CD4-positive, alpha-beta T cell (primary cell): ENCODE measurements around the gene ADAMTS17. TPM values are rescaled to one million over a fixed set of nuclear protein-coding genes. Genes with fewer than 3 reads are reported as not detected.
"Not testable (repeated sequence)": the region's sequence is repeated elsewhere in the genome, so short reads cannot be mapped to it uniquely, and the experiment has no call there.

ENCODE experiments used
- ATAC-seq: fragments of 200-7000 bp; cut with Tn5 transposase; one replicate; pipeline ENCODE4 v1.10.0; 2022; ENCODE audit warnings: mild to moderate bottlenecking; ENCODE audit not compliant: poor library complexity
- CTCF ChIA-PET: fragments of 350-600 bp; sonication (Branson Sonifier 250); formaldehyde crosslinking; loops from one replicate; lab custom pipeline; 2021; ENCODE audit warnings: antibody characterized with exemption, inconsistent platforms; lab: Charles Lee
- POLR2A ChIA-PET: fragments of 350-600 bp; sonication (Branson Sonifier 250); formaldehyde crosslinking; loops from one replicate; lab custom pipeline; 2021; ENCODE audit warnings: antibody characterized with exemption, inconsistent platforms; lab: Charles Lee
- DNase-seq, 14 experiments: peaks; one replicate each; pipeline ENCODE4 v3.0.0-alpha.2; 2013 to 2020; ENCODE audit warnings: mixed read lengths in 2 of 14
- H3K27ac ChIP-seq, 2 donors: one replicate each; pipeline versions ENCODE4 v1.5.1 to v1.7.0; 2013; ENCODE audit warnings: low read length in 2 of 2, low read depth in 1 of 2, mild to moderate bottlenecking in 1 of 2
- H3K27me3 ChIP-seq, 2 experiments: 1 replicate in 1 of 2; 2 replicates in 1 of 2; pipeline versions ENCODE4 v1.6.1 to v1.7.0; 2013; ENCODE audit warnings: low read length in 2 of 2, control low read depth in 1 of 2, mild to moderate bottlenecking in 1 of 2, moderate library complexity in 1 of 2; ENCODE audit not compliant: insufficient read depth in 2 of 2, control insufficient read depth in 1 of 2
- H3K36me3 ChIP-seq: one replicate; pipeline ENCODE4 v1.6.1; 2013; ENCODE audit warnings: low read length, control low read depth; ENCODE audit not compliant: insufficient read depth
- H3K4me1 ChIP-seq: one replicate; pipeline ENCODE4 v1.6.1; 2013; ENCODE audit warnings: low read length, control low read depth; ENCODE audit not compliant: insufficient read depth
- H3K4me3 ChIP-seq: one replicate; pipeline ENCODE4 v1.5.1; 2013; ENCODE audit warnings: mild to moderate bottlenecking, low read length, moderate library complexity
- H3K9me3 ChIP-seq, 2 experiments: 1 replicate in 1 of 2; 2 replicates in 1 of 2; pipeline versions ENCODE4 v1.6.1 to v1.7.0; 2013; ENCODE audit warnings: low read length in 2 of 2, mild to moderate bottlenecking in 2 of 2, control low read depth in 1 of 2, moderate library complexity in 1 of 2; ENCODE audit not compliant: control insufficient read depth in 1 of 2, insufficient read depth in 1 of 2
- H3K27ac Mint-ChIP-seq: one replicate; pipeline ENCODE4 v1.8.0; 2020; ENCODE audit warnings: mixed read lengths
- H3K27me3 Mint-ChIP-seq: one replicate; pipeline ENCODE4 v1.8.0; 2021; ENCODE audit warnings: mixed read lengths
- H3K36me3 Mint-ChIP-seq: one replicate; pipeline ENCODE4 v1.8.0; 2021; ENCODE audit warnings: low read depth, mixed read lengths
- H3K4me1 Mint-ChIP-seq: one replicate; pipeline ENCODE4 v1.8.0; 2021; ENCODE audit warnings: low read depth, mixed read lengths
- H3K4me3 Mint-ChIP-seq: one replicate; pipeline ENCODE4 v1.8.0; 2020; ENCODE audit warnings: mild to moderate bottlenecking, mixed read lengths
- H3K9me3 Mint-ChIP-seq: one replicate; pipeline ENCODE4 v1.8.0; 2020; ENCODE audit warnings: mixed read lengths
- intact Hi-C, 2 experiments: fragments of 100-400 bp; cut with DNase I in 1 of 2; cut with micrococcal nuclease in 1 of 2; formaldehyde crosslinking; loops; one replicate each; pipeline versions ENCODE4 v1.15.1 to v1.9.0; 2023 to 2025; cut with DNase I, micrococcal nuclease
- total RNA-seq, 174 experiments: library from RNA in 2 of 174; stranded (reverse) in 2 of 174; gene quantifications; one replicate each; pipeline ENCODE4 v1.2.3 and lab custom pipeline; 2021 to 2026
- TF ChIP-seq, protein P1 (sequence below): fragments of 200-600 bp; IDR thresholded peaks from one replicate; pipeline ENCODE4 v1.8.0; 2022; ENCODE audit warnings: antibody characterized with exemption, mild to moderate bottlenecking

ADAMTS17 gene
- total RNA-seq, 2 experiments from 2014 or later = 9.9 to 13.2 TPM

DNA sequence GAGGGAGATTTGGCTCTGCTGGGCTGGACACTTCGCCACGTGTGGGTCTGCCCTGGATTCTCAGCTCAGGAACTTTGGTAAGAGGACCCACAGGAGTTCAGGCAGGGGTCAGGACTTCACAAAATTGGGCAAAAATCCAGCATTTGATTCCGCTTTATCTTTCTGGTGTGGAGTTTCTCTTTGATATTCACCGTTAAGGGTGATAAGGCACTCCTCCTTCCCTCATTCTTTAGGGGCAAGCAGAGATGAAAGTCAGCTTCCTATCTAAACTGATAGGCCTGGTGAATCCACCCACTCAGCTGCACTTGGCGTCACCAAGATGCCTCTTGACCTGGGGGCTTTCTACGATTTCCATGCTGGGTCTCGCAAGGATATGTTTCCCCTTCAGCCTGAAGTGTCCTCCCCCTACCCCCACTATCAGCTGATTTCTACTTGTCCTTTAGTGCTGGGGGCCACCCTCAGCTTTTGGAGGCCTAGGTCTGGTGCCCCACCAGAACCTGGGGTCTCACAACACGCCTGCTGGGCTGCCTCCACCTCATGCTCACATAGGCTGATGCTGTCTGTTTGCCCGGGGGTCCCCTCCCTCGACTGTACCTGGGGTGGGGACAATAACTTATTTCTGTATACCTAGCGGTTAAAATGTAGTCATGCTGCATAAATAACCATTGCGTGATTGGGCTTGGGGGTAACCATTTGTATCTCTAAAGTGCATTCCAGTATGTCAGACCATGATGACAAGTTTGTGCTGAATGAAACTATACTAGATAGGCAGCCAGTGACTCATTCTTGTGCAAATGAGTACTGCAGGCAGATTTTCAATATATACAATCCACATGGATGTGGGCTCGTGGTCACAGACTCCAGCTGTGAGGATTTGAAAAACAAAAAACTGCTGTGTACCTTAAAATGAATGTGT lies 248.3 kb downstream of the ADAMTS17 start:
- TF ChIP-seq, protein P1, sequence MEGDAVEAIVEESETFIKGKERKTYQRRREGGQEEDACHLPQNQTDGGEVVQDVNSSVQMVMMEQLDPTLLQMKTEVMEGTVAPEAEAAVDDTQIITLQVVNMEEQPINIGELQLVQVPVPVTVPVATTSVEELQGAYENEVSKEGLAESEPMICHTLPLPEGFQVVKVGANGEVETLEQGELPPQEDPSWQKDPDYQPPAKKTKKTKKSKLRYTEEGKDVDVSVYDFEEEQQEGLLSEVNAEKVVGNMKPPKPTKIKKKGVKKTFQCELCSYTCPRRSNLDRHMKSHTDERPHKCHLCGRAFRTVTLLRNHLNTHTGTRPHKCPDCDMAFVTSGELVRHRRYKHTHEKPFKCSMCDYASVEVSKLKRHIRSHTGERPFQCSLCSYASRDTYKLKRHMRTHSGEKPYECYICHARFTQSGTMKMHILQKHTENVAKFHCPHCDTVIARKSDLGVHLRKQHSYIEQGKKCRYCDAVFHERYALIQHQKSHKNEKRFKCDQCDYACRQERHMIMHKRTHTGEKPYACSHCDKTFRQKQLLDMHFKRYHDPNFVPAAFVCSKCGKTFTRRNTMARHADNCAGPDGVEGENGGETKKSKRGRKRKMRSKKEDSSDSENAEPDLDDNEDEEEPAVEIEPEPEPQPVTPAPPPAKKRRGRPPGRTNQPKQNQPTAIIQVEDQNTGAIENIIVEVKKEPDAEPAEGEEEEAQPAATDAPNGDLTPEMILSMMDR = no peak
- H3K27ac Mint-ChIP-seq = no peak overlapping the region
- no peak for ATAC-seq

DNA sequence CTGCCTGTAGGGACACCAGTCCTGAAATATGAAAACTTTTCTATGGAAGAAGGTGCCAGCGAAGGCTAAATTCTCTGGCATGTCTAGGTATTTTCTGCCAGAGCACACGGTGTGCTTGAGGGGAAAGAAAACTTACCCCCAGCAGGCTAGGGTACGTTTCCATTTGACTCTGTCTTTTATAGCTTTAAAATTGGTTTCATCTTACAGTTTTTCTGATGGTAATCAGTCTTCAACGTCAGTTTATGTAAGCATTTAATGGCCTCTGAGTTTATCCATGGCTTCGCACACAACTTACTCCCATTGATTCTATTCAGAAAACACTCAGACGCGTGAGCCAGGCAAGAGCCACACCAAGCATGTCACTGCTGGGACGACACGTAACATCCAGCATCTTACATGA lies 249.7 kb downstream of the ADAMTS17 start:
- Mint-ChIP-seq H3K27me3 (no peaks in the 10 kb centered on the region), H3K4me1 (no peaks in the 10 kb centered on the region), H3K36me3 (peaks cover 11% of the 10 kb centered on the region), H3K9me3 (no peaks in the 10 kb centered on the region), H3K27ac (no peak overlapping the region), H3K4me3 (no peak overlapping the region)
- Histone ChIP-seq H3K4me3 (no peak overlapping the region), H3K27ac (no peak overlapping the region), H3K36me3 (no peaks in the 10 kb centered on the region), H3K9me3 (no peaks in the 10 kb centered on the region), H3K4me1 (no peaks in the 10 kb centered on the region), H3K27me3 (no peaks in the 10 kb centered on the region)
- POLR2A ChIA-PET = no interaction called here
- ATAC-seq = no peak
- intact Hi-C loops = no loop called here
- CTCF ChIA-PET = no interaction called here
- no peak for DNase-seq
- TF ChIP-seq, protein P1 = no peak

More for the DNA sequence above, 248.3 kb downstream of the ADAMTS17 start:
- H3K36me3 ChIP-seq = no peaks in the 10 kb centered on the region
- no peak for DNase-seq
- H3K27ac ChIP-seq = no peak overlapping the region
- H3K4me1 Mint-ChIP-seq = no peaks in the 10 kb centered on the region
- no peaks in the 10 kb centered on the region for H3K27me3 ChIP-seq
- H3K4me3 Mint-ChIP-seq = no peak overlapping the region
- ChIA-PET CTCF (no interaction called here), POLR2A (no interaction called here)
- peaks cover 11% of the 10 kb centered on the region for H3K36me3 Mint-ChIP-seq
- H3K4me3 ChIP-seq = no peak overlapping the region
- H3K27me3 Mint-ChIP-seq = no peaks in the 10 kb centered on the region
- no peaks in the 10 kb centered on the region for H3K9me3 Mint-ChIP-seq
- intact Hi-C loops = no loop called here
- no peaks in the 10 kb centered on the region for H3K4me1 ChIP-seq
- no peaks in the 10 kb centered on the region for H3K9me3 ChIP-seq

DNA sequence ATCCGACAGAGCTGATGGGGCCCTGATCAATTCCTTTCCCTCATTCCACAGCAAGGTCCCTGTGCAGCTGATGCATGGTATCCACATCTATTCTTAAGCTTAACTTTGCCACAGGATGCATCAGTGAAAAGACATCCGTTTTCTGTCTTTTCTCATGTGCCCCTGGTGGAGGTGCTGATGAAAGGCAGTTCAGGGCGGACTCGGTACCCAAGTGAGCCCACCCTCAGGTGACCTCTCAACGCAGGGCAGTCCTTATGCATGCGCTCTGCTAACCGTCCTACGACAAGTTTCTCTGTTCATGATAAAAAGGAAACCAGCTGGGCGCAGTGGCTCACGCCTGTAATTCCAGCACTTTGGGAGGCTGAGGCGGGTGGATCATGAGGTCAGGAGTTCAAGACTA lies 251.4 kb downstream of the ADAMTS17 start:
- Histone ChIP-seq H3K27ac (no peak overlapping the region), H3K4me1 (no peaks in the 10 kb centered on the region), H3K9me3 (no peaks in the 10 kb centered on the region), H3K27me3 (no peaks in the 10 kb centered on the region), H3K36me3 (no peaks in the 10 kb centered on the region), H3K4me3 (no peak overlapping the region)
- H3K4me3 Mint-ChIP-seq = no peak overlapping the region
- CTCF ChIA-PET = no interaction called here
- H3K27me3 Mint-ChIP-seq = no peaks in the 10 kb centered on the region
- no peak for ATAC-seq
- no peaks in the 10 kb centered on the region for H3K4me1 Mint-ChIP-seq
- POLR2A ChIA-PET = no interaction called here
- DNase-seq = no peak
- no peak overlapping the region for H3K27ac Mint-ChIP-seq
- H3K36me3 Mint-ChIP-seq = peaks cover 15% of the 10 kb centered on the region
- H3K9me3 Mint-ChIP-seq = no peaks in the 10 kb centered on the region
- TF ChIP-seq, protein P1 = no peak
- intact Hi-C loops = no loop called here

DNA sequence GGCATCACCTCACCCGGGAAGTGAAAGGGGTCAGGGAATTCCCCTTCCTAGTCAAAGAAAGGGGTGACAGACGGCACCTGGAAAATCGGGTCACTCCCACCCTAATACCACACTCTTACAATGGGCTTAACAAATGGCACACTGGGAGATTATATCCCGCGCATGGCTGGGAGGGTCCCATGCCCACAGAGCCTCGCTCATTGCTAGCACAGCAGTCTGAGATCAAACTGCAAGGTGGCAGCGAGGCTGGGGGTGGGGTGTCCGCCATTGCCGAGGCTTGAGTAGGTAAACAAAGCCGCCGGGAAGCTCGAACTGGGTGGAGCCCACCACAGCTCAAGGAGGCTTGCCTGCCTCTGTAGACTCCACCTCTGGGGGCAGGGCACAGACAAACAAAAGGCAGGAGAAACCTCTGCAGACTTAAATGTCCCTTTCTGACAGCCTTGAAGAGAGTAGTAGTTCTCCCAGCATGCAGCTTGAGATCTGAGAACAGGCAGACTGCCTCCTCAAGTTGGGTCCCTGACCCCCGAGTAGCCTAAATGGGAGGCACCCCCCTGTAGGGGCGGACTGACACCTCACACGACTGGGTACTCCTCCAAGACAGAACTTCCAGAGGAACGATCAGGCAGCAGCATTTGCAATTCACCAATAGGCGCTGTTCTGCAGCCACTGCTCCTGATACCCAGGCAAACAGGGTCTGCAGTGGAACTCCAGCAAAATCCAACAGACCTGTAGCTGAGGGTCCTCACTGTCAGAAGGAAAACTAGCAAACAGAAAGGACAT lies 257.5 kb downstream of the ADAMTS17 start:
- intact Hi-C loops, H3K27ac ChIP-seq, POLR2A ChIA-PET, CTCF ChIA-PET, H3K27me3 ChIP-seq, DNase-seq, H3K27ac Mint-ChIP-seq, H3K4me3 ChIP-seq, H3K27me3 Mint-ChIP-seq, H3K4me1 Mint-ChIP-seq, H3K9me3 ChIP-seq, H3K4me1 ChIP-seq, ATAC-seq, H3K9me3 Mint-ChIP-seq, H3K36me3 ChIP-seq, H3K4me3 Mint-ChIP-seq, H3K36me3 Mint-ChIP-seq: not testable (repeated sequence)
